Activated naive CD8-positive, alpha-beta T cell treated with anti-CD3 and anti-CD28 coated beads, Interleukin-2, amount 50 U/mL, for 16 hours (primary cell): ENCODE results near the gene RNF212.
"Not testable (repeated sequence)": the region's sequence is repeated elsewhere in the genome, so short reads cannot be mapped to it uniquely, and the experiment has no call there.

Experiments
- DNase-seq: peaks from one replicate; pipeline ENCODE4 v3.0.0-alpha.2; 2020; ENCODE audit warnings: low read depth, low spot score

Gene RNF212

GRCh38 chr4:1048773-1049590 lies 64.4 kb downstream of the RNF212 start:
- DNase-seq, result no peak

- DNase-seq, result no peak
Measured at GRCh38 chr4:1047976-1048772, 65.2 kb downstream of the RNF212 start.

GRCh38 chr4:1047106-1047975 lies 66.0 kb downstream of the RNF212 start:
- no peak for DNase-seq

GRCh38 chr4:1046581-1047011 lies 66.8 kb downstream of the RNF212 start:
- not testable (repeated sequence) for DNase-seq

- no peak for DNase-seq
Measured at GRCh38 chr4:1045595-1046201, 67.7 kb downstream of the RNF212 start.

GRCh38 chr4:1045193-1045594 lies 68.2 kb downstream of the RNF212 start:
- DNase-seq, result no peak

- DNase-seq, result no peak
Measured at GRCh38 chr4:1044469-1045192, 68.7 kb downstream of the RNF212 start.

- no peak for DNase-seq
Measured at GRCh38 chr4:1043651-1044468, 69.5 kb downstream of the RNF212 start.

- no peak for DNase-seq
Measured at GRCh38 chr4:1043162-1043561, 70.2 kb downstream of the RNF212 start.

- DNase-seq, result no peak
Measured at GRCh38 chr4:1042352-1043055, 70.9 kb downstream of the RNF212 start.

GRCh38 chr4:1041936-1042330 lies 71.4 kb downstream of the RNF212 start:
- no peak for DNase-seq

GRCh38 chr4:1041147-1041935 lies 72.0 kb downstream of the RNF212 start:
- no peak for DNase-seq

GRCh38 chr4:1040344-1041146 lies 72.8 kb downstream of the RNF212 start:
- DNase-seq, result no peak

GRCh38 chr4:1039493-1040343 lies 73.6 kb downstream of the RNF212 start:
- no peak for DNase-seq

- no peak for DNase-seq
Measured at GRCh38 chr4:1038948-1039492, 74.3 kb downstream of the RNF212 start.
